OCI-LY1 (cell line): ENCODE measurements around the gene DYRK1A.

Experiments
- CTCF ChIP-seq: fragments of 200-600 bp; sonication (generic), shearing (Covaris generic); IDR thresholded peaks from 2 replicates; pipeline ENCODE4 v1.5.1; 2017; ENCODE audit warnings: mild to moderate bottlenecking, antibody characterized with exemption, low read length, moderate library complexity, mixed read lengths
- EZH2 ChIP-seq: fragments of 200-600 bp; sonication (generic), shearing (Covaris generic); IDR thresholded peaks from 2 replicates; pipeline ENCODE4 v1.8.0; 2017; ENCODE audit warnings: borderline replicate concordance, mixed run types, mild to moderate bottlenecking, antibody characterized with exemption, low read length, moderate library complexity, mixed read lengths

DNA sequence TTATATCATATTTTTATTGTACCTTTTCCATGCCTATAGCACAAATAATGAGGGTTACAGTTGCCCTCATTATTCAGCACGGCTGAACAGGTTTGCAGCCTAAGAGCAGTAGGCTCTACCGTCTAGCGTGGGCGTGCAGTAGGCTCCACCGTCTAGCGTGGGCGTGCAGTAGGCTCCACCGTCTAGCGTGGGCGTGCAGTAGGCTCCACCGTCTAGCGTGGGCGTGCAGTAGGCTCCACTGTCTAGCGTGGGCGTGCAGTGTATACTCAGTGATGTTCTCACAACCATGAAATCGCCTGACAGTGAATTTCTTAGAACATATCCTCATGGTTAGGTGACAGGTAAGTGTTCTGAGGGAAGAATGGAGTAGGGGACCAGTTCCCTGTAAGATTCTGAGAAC lies 84.9 kb downstream of the DYRK1A start:
- TF ChIP-seq CTCF (no peak), EZH2 (no peak)
